ENCODE results near the gene PRKAR2A. TPM values are rescaled to one million over a fixed set of nuclear protein-coding genes. Genes with fewer than 3 reads are reported as not detected.

PRKAR2A gene
- polyA plus RNA-seq, 1 donor from 2014 or later = 26.1 TPM

GRCh38 chr3:48856469-48856868, 8.8 kb upstream of the PRKAR2A start:
- H3K27ac ChIP-seq (ENCODE audit: low read length) = no peak overlapping the region
- H2AFZ ChIP-seq (ENCODE audit: low read depth, low read length) = no peak overlapping the region
- no peaks in the 10 kb centered on the region for H3K79me2 ChIP-seq (replicated peaks; ENCODE audit: insufficient read depth, low read length)
- H4K20me1 ChIP-seq (ENCODE audit: insufficient read depth) = no peaks in the 10 kb centered on the region
- H3F3A ChIP-seq (ENCODE audit: insufficient read depth, low read length, poor library complexity, severe bottlenecking) = no peaks in the 10 kb centered on the region
- no peaks in the 10 kb centered on the region for H3K36me3 ChIP-seq (ENCODE audit: insufficient read depth, low read length)
- no peak for TF ChIP-seq CTCF (IDR thresholded peaks at IDR 0.05; ENCODE audit: poor library complexity, severe bottlenecking)
- TF ChIP-seq TAF1 (IDR thresholded peaks at IDR 0.05; ENCODE audit: low read depth) = no peak
- TF ChIP-seq SMC3 (conservative IDR thresholded peaks at IDR 0.05; ENCODE audit: poor library complexity) = no peak
- no peak for TF ChIP-seq MXI1 (conservative IDR thresholded peaks at IDR 0.05; ENCODE audit: poor library complexity, severe bottlenecking)
- no peak for TF ChIP-seq EZH2 (IDR thresholded peaks at IDR 0.05; ENCODE audit: borderline replicate concordance, insufficient read depth, low read length, poor library complexity, severe bottlenecking)
- TF ChIP-seq REST (IDR thresholded peaks at IDR 0.05; ENCODE audit: borderline replicate concordance) = no peak
- no peak for TF ChIP-seq EP300 (conservative IDR thresholded peaks at IDR 0.05; ENCODE audit: poor library complexity, severe bottlenecking)
- TF ChIP-seq RAD21 (conservative IDR thresholded peaks at IDR 0.05) = no peak
- no peak for TF ChIP-seq POLR2AphosphoS5 (IDR thresholded peaks at IDR 0.05)
- no peak overlapping the region for H3K4me3 ChIP-seq (ENCODE audit: low read length)
- no peaks in the 10 kb centered on the region for H3K9me3 ChIP-seq (ENCODE audit: low read length)
- no peak overlapping the region for H3K9ac ChIP-seq (ENCODE audit: low read length)
- H3K27me3 ChIP-seq (ENCODE audit: insufficient read depth, low read depth, low read length) = no peaks in the 10 kb centered on the region
- no peaks in the 10 kb centered on the region for H3K9me2 ChIP-seq (ENCODE audit: insufficient read depth, low read length)
- H3K4me2 ChIP-seq (ENCODE audit: low read length) = no peak overlapping the region

- Histone ChIP-seq H3K9me2 (ENCODE audit: insufficient read depth, low read length) (no peaks in the 10 kb centered on the region), H3K27ac (ENCODE audit: low read length) (no peak overlapping the region), H3K4me2 (ENCODE audit: low read length) (no peak overlapping the region), H3K27me3 (ENCODE audit: insufficient read depth, low read depth, low read length) (no peaks in the 10 kb centered on the region), H3K36me3 (ENCODE audit: insufficient read depth, low read length) (no peaks in the 10 kb centered on the region), H3K9ac (ENCODE audit: low read length) (no peak overlapping the region), H4K20me1 (ENCODE audit: insufficient read depth) (no peaks in the 10 kb centered on the region), H3K9me3 (ENCODE audit: low read length) (no peaks in the 10 kb centered on the region), H2AFZ (ENCODE audit: low read depth, low read length) (no peak overlapping the region), H3K79me2 (replicated peaks; ENCODE audit: insufficient read depth, low read length) (no peaks in the 10 kb centered on the region), H3K4me3 (ENCODE audit: low read length) (no peak overlapping the region), H3F3A (ENCODE audit: insufficient read depth, low read length, poor library complexity, severe bottlenecking) (no peaks in the 10 kb centered on the region)
- no peak for TF ChIP-seq EP300 (conservative IDR thresholded peaks at IDR 0.05; ENCODE audit: poor library complexity, severe bottlenecking)
Measured at GRCh38 chr3:48855681-48856447, 8.2 kb upstream of the PRKAR2A start.
